Tibial artery (tissue), 4 donors: ENCODE measurements around the gene GALNT2.
A peak's percentile ranks its signal among the peaks of the same experiment; 100 is the strongest.

ENCODE experiments used
- DNase-seq, 2 donors: peaks; one replicate each; pipeline ENCODE4 v3.0.0-alpha.2; 2019
- H3K27ac ChIP-seq, 2 donors: fragments of 200-600 bp; sonication (generic) in 1 of 2; 1 replicate in 1 of 2; 2 replicates in 1 of 2; pipeline ENCODE4 v1.5.1; 2018 to 2019; ENCODE audit warnings: mild to moderate bottlenecking in 1 of 2
- H3K27me3 ChIP-seq, 2 donors: fragments of 200-600 bp; sonication (generic) in 1 of 2; one replicate each; pipeline versions ENCODE4 v1.5.1 to v1.6.0; 2016 to 2019
- H3K36me3 ChIP-seq, 3 donors: fragments of 200-600 bp; sonication (generic) in 2 of 3; one replicate each; pipeline ENCODE4 v1.5.1; 2016 to 2019; ENCODE audit warnings: mild to moderate bottlenecking in 2 of 3
- H3K4me1 ChIP-seq, 4 donors: fragments of 200-600 bp; sonication (generic) in 2 of 4; 1 replicate in 3 of 4; 2 replicates in 1 of 4; pipeline ENCODE4 v1.5.1; 2016 to 2019
- H3K4me3 ChIP-seq, 2 donors: fragments of 200-600 bp; sonication (generic) in 1 of 2; 1 replicate in 1 of 2; 2 replicates in 1 of 2; pipeline ENCODE4 v1.5.1; 2018 to 2019; ENCODE audit warnings: mild to moderate bottlenecking in 2 of 2
- H3K9me3 ChIP-seq, 3 donors: fragments of 200-600 bp; sonication (generic) in 1 of 3; one replicate each; pipeline ENCODE4 v1.5.1; 2016 to 2019
- intact Hi-C: fragments of 100-400 bp; cut with DNase I; formaldehyde crosslinking; loops from one replicate; pipeline ENCODE4 v1.15.0; 2023; ENCODE audit warnings: low total_unique reads
- TF ChIP-seq, protein P1 (sequence below), 2 experiments: fragments of 200-600 bp in 1 of 2; fragments of 450-650 bp in 1 of 2; IDR thresholded peaks; one replicate each; pipeline ENCODE4 v1.5.1; 2017 to 2019; ENCODE audit warnings: antibody characterized with exemption in 2 of 2, mild to moderate bottlenecking in 1 of 2, moderate library complexity in 1 of 2

The GALNT2 gene

GRCh38 chr1:230103306-230104173, 36.5 kb downstream of the GALNT2 start:
- Histone ChIP-seq H3K27ac (peak overlapping the region; percentile 46 to 71), H3K4me1 (peaks cover 0 to 60% (median 46%) of the 10 kb centered on the region in 4 donors), H3K36me3 (no peaks in the 10 kb centered on the region), H3K9me3 (no peaks in the 10 kb centered on the region), H3K4me3 (no peak overlapping the region), H3K27me3 (no peaks in the 10 kb centered on the region)
- no peak for DNase-seq
- TF ChIP-seq, protein P1, sequence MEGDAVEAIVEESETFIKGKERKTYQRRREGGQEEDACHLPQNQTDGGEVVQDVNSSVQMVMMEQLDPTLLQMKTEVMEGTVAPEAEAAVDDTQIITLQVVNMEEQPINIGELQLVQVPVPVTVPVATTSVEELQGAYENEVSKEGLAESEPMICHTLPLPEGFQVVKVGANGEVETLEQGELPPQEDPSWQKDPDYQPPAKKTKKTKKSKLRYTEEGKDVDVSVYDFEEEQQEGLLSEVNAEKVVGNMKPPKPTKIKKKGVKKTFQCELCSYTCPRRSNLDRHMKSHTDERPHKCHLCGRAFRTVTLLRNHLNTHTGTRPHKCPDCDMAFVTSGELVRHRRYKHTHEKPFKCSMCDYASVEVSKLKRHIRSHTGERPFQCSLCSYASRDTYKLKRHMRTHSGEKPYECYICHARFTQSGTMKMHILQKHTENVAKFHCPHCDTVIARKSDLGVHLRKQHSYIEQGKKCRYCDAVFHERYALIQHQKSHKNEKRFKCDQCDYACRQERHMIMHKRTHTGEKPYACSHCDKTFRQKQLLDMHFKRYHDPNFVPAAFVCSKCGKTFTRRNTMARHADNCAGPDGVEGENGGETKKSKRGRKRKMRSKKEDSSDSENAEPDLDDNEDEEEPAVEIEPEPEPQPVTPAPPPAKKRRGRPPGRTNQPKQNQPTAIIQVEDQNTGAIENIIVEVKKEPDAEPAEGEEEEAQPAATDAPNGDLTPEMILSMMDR (IDR thresholded peaks at IDR 0.05) = no peak
- intact Hi-C loops = no loop called here

DNA sequence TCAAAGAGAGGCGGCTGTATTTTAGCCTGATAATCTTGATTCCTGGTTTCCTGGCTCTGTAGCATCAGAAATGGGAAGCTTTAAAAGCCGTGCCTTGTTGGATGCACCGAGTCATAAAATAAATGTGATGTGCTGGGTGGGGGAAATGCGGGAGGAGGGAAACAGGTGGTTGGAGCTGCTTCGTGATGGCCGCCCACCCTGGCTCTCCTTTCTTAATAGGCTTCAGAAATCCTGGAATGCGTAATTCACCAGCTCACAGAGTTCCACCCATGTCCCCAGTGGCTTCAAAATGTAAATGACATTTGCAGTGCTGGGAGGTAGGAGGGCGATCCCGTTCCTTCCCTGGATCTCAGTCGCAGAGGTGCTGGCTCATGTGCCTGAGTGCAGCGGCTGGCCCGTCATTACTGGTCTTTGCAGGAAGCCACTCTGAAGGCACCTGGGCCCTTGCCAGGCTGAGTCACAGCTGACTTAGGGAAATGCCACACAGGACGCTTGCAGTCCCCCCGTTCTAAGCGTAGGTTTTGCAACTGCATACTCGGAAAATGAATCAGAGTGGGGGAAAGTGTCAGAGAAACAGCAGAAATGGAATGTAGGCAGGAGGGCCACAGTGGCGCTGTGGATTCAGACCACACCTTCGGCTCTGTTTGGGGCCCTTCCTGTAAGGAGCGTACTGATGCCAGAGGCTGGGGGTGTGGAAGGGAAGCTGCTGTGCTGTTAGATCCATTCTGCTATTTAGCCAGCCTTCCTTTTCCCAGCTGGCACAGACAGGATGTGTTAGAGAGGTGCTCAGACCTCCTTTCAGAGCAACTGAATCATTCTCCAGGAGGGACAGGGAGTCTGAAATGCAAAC, 37.6 kb downstream of the GALNT2 start:
- H3K4me1 ChIP-seq = peaks cover 0 to 60% (median 50%) of the 10 kb centered on the region in 4 donors
- H3K36me3 ChIP-seq = no peaks in the 10 kb centered on the region
- peak overlapping the region; percentile 4 for H3K4me3 ChIP-seq
- intact Hi-C loops = no loop called here
- peak; percentile 99 for DNase-seq
- H3K9me3 ChIP-seq = no peaks in the 10 kb centered on the region
- TF ChIP-seq, protein P1 (IDR thresholded peaks at IDR 0.05) = peak in 1 of 2 experiments; percentile 12
- no peaks in the 10 kb centered on the region for H3K27me3 ChIP-seq
- H3K27ac ChIP-seq = peak overlapping the region; percentile 71 to 77

DNA sequence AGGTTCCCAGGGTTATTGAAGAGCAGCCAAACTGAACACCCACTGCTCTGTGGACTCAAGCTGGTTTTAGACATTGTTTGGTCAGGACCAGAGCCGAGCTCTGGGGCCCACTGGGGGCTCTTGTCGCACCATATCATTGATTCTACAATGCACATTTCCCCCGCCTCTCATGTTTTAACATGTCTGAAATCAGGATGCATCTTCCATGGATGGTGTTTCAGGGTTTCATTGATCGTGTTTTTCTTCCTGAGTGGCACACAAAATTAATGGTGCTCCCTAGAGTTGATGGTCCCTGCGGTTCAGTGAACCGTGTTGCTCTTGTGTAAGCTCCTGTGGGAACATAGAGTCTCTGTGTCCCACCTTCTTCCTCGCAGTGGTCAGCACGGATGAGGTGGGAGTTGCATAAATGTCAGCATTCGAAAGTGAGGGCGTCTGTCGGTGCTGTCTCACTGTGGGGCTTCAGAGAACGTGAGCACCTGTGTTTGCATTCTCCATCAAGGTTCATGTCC, 38.3 kb downstream of the GALNT2 start:
- no peaks in the 10 kb centered on the region for H3K36me3 ChIP-seq
- intact Hi-C loops = no loop called here
- H3K27me3 ChIP-seq = no peaks in the 10 kb centered on the region
- H3K9me3 ChIP-seq = no peaks in the 10 kb centered on the region
- peak overlapping the region; percentile 71 to 77 for H3K27ac ChIP-seq
- peak overlapping the region in 1 of 2 donors; percentile 4 for H3K4me3 ChIP-seq
- TF ChIP-seq, protein P1 (IDR thresholded peaks at IDR 0.05) = no peak
- DNase-seq = no peak
- peaks cover 0 to 60% (median 50%) of the 10 kb centered on the region in 4 donors for H3K4me1 ChIP-seq

DNA sequence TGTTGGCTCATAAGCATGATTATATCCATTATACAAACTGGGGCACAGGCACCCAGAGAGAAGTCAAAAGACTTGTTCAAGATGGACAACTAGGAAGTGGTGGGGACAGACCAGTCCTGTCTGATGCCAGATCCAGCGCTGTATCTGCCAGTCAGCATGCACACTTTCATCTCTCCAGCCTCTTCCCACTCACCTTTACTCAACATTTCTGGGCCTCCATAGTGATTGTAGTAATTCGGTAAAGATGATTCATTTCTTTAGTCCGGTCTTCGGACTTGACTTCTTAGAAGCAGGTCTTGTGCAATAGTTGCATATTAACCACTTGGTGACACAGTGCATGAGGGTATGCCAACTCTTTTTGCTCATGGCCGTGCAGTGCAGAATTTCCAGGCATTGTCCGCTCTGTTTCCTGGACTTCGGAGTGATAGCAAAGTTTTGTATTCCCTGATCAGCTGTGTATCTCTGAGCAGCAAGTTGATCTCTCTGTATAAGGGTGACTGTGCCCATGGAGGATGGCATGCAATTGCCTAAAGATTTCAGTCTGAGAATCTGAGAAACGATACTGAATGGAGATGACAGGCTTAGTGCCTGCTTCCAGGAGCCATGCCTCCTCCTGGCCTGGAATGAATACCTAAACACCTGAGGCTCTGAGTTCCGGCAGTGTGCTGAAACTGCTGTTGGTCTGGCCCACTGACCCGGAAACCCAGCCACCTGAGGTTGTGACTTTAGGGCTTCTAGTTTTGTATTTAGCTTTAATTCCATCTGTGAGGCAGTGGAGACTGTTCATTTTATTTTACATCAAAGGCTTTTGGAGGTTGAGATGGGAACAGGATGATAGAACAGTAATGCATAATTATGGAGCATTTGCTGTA, 39.0 kb downstream of the GALNT2 start:
- DNase-seq = no peak
- TF ChIP-seq, protein P1 (IDR thresholded peaks at IDR 0.05) = no peak
- intact Hi-C loops = no loop called here
- peak overlapping the region; percentile 71 to 77 for H3K27ac ChIP-seq
- no peaks in the 10 kb centered on the region for H3K27me3 ChIP-seq
- no peaks in the 10 kb centered on the region for H3K36me3 ChIP-seq
- peaks cover 0 to 60% (median 50%) of the 10 kb centered on the region in 4 donors for H3K4me1 ChIP-seq
- no peak overlapping the region for H3K4me3 ChIP-seq
- H3K9me3 ChIP-seq = no peaks in the 10 kb centered on the region

GRCh38 chr1:230107941-230108340, 40.9 kb downstream of the GALNT2 start:
- no peaks in the 10 kb centered on the region for H3K36me3 ChIP-seq
- no peak overlapping the region for H3K27ac ChIP-seq
- H3K9me3 ChIP-seq = no peaks in the 10 kb centered on the region
- H3K4me3 ChIP-seq = no peak overlapping the region
- TF ChIP-seq, protein P1 (IDR thresholded peaks at IDR 0.05) = no peak
- intact Hi-C loops = no loop called here
- H3K4me1 ChIP-seq = peaks cover 0 to 57% (median 47%) of the 10 kb centered on the region in 4 donors
- no peak for DNase-seq
- H3K27me3 ChIP-seq = no peaks in the 10 kb centered on the region
